HG02840 (cell line): ENCODE results near the gene MYOT.

Experiments
- ATAC-seq: cut with Tn5 transposase; IDR thresholded peaks from one replicate; pipeline ENCODE4 v1.9.1; 2021; ENCODE audit warnings: mild to moderate bottlenecking, moderate library complexity, moderate number of reproducible peaks; ENCODE audit not compliant: unreplicated experiment, low FRiP score

MYOT gene

DNA sequence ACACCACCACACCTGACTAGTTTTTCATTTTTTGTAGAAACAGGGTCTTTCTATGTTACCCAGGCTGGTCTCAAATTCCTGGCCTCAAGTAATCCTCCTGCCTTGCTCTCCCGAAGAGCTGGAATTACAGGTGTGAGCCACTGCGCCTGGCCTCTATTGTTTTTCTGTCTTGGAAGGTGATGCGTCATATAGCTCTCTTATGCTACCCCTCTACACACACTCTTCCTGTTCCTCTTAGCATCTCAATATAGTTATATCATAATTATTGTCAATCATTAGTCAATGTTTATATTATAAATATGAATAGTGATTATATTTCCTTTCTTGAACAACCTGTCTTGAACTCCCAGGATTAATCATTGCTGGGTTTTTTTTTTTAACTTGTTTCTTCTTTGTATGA lies 28.9 kb downstream of the MYOT start:
- no peak for ATAC-seq

DNA sequence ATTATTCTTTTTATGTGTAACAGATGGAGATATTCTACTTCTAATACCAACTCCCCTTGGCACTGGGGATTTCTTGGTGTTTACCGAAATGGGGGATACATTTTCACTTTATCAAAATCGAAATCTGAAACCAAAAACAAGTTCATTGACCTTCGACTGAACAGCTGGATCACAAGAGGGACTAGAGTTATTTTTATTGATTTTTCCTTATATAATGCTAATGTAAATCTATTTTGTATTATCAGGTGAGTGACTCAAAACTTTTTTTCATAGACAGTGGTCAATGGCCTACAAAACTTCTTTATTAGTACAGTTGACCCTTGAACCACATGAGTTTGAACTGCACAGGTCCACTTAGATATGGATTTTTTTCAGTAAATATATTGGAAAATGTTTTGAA lies 31.8 kb downstream of the MYOT start:
- ATAC-seq: no peak

DNA sequence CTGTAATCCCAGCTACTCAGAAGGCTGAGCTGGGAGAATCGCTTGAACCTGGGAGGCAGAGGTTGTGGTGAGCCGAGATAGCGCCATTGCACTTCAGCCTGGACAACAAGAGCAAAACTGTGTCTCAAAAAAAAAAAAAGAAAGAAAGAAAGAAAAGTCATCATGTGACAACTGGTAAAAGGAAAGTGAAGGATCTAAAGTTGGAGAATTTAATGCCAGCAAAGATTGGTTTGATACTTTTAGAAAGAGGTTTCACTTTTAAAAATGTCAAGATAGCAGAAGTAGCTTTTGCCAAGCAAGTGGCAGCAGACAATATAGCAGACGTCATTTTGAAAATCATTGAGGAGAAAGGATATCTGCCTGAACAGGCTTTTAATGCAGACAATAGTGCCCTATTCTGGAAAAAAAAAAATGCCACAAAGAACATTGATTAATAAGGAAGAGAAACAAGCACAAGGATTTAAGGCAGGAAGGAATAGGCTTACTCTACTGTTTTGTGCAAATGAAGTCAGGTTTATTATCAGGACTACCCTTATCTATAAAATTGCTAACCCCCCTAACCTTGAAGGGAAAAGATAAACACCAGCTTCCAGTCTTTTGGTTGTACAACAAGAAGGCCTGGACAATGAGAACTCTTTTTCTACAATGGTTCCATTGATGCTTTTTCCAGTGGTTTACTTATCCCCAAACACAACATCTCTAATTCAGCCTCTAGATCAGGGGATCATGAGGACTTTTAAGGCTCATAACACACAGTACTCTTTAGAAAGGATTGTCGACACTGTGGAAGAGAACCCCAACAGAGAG lies 33.6 kb downstream of the MYOT start:
- no peak for ATAC-seq

DNA sequence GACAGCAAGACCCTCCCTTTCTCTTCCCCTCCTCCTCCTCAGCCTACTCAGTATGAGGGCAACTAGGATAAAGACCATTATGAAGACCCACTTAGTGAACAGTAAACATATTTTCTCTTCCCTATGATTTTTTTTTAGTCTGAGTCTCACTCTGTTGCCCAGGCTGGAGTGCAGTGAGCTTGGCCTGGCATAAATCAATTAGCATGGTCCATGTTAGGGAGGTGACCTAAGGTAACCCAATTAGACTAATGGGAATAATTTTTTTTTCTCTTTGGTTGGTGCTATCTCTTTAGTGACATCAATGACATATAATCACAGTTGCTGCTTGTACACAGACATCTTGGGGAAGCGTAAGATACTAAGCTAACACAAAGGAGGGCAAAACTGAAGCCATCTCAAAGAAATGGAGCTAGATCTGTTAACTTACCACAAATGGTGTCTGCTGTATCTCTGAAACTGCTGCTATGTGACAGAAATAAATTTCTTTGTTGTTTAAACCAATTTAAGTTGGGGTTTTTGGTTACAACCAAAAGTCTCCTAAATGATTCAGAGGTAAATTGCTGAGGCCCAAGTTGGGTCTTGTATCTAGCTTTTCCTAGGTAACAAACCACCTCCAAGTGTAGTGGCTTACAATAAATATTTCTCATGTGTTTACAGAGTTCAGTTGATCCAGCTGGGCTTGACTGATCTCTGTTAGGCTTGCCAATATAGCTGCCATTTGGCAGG lies 34.9 kb downstream of the MYOT start:
- no peak for ATAC-seq

DNA sequence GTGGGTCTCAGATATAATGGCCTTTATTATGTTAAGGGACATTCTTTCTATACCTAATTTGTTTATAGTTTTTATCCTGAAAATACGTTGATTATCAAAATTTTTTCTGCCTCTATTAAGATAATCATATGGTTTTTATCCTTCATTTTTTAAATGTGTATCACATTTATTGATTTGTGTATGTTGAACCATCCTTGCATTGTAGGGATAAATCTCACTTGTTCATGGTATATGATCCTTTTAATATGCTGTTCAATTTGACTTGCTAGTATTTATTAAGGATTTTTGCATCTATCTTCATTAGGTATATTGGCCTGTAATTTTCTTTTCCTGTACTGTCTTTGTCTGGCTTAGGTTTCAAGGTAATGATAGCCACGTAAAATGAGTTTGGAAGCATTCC lies 47.1 kb downstream of the MYOT start:
- no peak for ATAC-seq

DNA sequence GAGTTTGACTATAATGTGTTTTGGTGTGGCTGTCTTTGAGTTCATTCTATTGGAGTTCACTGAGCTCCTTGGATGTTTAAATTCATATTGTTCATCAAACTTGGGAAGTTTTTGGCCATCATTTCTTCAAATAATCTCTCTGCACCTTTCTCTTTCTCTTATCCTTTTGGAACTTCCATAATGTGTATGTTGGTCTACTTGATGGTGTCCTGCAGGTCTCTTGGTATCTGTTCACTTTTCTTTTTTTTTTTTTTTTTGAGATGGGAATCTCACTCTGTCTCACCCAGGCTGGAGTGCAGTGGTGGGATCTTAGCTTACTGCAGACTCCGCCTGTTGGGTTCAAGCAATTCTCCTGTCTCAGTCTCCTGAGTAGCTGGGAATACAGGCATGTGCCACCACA lies 49.3 kb downstream of the MYOT start:
- ATAC-seq: no peak

DNA sequence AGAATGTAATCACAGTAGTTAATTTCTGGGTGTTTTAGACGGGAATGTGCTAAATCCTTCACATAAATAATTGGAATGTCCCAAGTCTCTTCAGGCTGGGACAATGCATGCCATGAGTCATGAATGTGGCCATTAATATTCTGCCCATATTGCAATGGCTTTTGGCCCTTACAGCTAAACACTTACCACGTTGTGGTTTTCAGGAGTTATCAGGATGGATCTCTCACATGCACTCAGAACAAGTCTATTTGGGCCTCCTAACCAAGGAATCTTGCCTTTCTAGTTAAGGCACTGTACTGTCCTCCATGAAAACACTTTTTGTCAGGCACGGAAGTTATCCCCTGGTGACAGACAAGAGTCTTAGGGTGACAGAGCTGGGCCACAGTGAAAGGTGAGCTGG lies 54.3 kb downstream of the MYOT start:
- no peak for ATAC-seq

DNA sequence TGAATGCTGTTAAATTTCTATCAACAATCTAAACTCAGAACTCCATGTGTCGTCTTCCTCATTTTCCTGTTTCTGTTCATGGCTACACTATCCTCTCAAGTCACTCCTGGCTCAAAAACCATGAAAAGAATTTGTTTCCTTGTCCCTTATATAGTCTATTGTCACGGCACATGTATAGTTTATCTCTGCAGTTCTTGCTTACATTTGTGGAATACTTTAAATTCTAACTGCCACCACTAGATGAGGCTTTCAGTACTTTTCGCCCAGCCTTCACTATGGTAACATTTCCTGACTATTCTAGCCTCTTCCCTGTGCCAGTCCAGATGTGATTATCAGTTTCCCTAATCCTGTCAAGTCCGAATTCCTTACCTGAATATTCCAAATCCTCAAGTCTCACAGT lies 56.2 kb downstream of the MYOT start:
- ATAC-seq: no peak

DNA sequence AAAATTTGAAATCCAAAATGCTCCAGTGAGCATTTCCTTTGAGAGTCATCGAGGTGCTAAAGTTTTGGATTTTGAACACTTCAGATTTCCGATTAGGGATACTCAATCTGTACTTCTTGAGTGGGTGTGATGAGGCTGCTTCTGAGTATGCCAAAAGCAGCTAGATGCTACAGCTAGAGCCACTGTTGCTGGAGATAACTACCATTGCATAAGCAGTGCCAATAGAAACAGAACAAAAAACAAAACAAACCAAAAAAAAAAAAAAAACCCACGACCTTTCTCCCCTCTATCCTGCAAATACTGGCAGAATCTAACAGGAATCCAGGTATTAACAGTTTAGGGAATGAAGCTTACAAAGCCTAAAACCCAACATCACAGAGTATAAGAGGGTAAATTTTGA lies 65.1 kb downstream of the MYOT start:
- no peak for ATAC-seq

DNA sequence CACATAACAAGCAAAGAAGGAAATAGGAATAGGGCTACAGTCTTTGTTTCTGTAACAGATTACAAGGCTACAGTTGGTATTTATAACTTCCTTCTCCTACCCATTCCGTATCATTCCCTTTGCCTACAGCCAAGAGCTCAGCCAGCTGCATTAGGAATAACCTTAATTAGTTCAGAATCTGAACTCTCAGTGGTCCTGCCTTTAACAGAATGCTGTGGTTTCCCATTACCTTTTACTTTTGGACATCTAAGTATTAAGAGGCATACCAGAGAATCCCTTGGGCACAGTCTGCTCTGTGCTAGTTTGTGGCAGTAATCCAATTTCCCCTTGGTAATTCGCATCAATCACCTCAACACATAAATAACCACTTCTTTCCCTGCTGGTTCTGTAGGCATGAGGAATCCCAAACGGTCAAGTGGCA lies 65.8 kb downstream of the MYOT start:
- ATAC-seq: no peak

DNA sequence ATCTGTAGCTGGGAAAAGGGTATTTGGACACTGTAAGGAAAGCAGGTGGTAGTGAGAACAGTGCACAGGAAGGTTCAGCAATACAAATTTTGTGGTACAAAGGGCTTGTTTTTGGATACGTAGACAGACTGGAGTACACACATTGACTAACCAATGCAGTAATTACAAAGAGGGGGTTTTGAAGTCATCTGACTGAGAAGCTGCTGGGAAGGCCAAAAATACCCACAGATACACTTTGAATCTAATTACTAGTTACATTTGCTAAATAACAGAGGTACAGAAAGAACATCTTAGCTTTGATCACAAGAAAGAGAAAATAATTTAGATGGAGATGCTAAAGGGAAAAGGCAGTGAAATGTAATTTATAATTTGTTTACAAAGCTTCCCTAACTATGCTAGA lies 67.5 kb downstream of the MYOT start:
- ATAC-seq: no peak

DNA sequence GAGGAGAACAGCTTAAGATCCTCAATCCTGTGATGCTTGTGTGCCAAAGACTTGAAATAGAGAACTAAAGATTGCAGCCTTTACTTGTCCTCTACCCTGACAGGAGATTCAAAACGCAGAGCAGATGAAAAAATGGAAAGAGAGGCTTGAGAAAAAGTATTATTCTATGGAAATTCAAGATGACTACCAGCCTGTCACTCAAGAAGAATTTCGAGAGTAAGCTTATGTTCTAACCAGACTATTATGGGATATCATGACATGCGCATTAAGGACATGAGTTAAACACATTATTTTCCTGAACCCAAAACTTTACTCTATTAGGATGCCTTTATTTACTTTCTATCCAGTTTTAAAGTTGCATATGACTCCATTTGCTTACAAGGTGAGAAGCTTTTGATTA lies 68.0 kb downstream of the MYOT start:
- ATAC-seq: no peak
